ENCODE measurements around the gene NETO2.
"Not testable (repeated sequence)": the region's sequence is repeated elsewhere in the genome, so short reads cannot be mapped to it uniquely, and the experiment has no call there.

NETO2 gene

DNA sequence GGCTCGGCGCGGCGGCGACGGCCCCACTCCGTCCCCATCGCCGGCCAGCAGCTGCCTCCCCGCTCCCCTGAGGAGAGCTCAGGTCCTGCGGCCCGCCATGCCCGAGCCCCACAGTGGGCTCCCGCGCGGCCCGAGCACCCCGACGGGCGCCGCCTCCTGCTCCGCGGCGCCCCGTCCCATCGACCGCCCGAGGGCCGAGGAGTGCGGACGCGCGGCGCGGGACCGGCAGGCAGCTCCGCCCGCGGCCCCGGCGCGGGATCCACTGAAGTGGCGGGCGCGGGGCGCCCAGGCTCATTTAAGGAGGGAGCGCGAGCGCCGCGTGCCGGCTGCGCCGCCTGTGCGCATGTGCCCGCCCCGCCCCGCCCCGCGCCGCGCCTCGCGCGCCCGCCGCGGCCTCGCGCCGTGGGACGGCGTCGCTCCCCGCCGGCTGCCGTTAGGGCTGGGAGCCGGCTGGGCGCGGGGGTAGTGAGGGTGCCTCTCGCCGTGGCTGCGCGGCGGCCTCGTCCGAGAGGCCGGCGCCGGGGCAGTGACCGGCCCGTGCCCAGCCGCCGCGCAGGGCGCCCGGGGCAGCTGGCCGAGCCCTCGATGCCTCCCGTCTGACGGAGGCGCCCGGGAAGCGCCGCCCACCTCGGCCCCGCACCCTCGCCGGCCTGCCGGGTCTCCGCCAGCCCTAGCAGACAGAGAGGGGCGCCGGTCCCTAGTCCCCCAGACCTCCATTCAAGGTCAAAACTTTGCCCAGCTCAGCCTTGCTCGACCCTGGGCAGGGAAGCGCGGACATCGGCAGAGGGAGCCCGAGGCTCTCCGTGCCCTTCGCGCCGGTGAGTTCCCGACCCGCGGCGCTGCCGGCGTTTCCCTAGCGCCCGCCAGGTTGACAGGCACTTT lies at the start of gene NETO2:
Gene NETO2 (minus strand): TSS at position 269 of the 882 bp plus-strand sequence. CDS start 333 bp downstream, outside the sequence.
- DNase-seq (ENCODE audit: low read depth in 2 of 2), result peak; percentile 50 to 69

- DNase-seq (ENCODE audit: low read depth in 2 of 2), result no peak
Measured at GRCh38 chr16:47182318-47182717, 38.6 kb upstream of the NETO2 start.

DNA sequence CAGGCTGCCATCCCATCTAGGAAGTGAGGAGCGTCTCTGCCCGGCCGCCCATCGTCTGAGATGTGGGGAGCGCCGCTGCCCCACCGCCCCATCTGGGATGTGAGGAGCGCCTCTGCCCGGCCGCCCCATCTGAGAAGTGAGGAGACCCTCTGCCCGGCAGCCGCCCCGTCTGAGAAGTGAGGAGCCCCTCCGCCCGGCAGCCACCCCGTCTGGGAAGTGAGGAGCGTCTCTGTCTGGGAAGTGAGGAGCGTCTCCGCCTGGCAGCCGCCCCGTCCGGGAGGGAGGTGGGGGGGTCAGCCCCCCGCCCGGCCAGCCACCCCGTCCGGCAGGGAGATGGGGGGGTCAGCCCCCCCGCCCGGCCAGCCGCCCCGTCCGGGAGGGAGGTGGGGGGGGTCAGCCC lies 37.3 kb upstream of the NETO2 start:
- not testable (repeated sequence) for DNase-seq (ENCODE audit: low read depth in 2 of 2)

- DNase-seq (ENCODE audit: low read depth in 2 of 2), result no peak
Measured at GRCh38 chr16:47180073-47180472, 36.3 kb upstream of the NETO2 start.

- no peak for DNase-seq (ENCODE audit: low read depth in 2 of 2)
Measured at GRCh38 chr16:47175152-47175551, 31.4 kb upstream of the NETO2 start.

- DNase-seq (ENCODE audit: low read depth in 2 of 2), result no peak
Measured at GRCh38 chr16:47162670-47163420, 19.1 kb upstream of the NETO2 start.

- no peak for DNase-seq (ENCODE audit: low read depth in 2 of 2)
Measured at GRCh38 chr16:47161464-47161863, 17.7 kb upstream of the NETO2 start.

DNA sequence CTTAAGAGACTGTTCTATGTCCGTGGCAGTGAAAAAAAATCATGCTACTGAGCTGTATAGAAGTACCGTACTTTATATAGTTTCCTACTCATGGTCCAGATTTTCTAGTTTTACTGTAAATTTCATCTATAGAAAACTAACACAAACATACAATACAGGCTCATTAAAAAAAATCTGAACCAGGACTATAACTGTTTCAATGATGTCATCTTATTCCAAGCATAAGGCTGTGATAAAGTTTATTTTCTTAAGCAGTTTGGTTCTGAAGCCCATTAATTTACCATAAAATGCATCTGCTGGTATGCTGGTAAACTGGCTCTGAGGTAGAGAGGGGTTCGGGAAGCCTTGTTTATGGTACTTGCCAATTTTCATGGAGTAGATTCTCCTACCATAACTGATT lies 16.7 kb upstream of the NETO2 start:
- DNase-seq (ENCODE audit: low read depth in 2 of 2), result no peak

DNA sequence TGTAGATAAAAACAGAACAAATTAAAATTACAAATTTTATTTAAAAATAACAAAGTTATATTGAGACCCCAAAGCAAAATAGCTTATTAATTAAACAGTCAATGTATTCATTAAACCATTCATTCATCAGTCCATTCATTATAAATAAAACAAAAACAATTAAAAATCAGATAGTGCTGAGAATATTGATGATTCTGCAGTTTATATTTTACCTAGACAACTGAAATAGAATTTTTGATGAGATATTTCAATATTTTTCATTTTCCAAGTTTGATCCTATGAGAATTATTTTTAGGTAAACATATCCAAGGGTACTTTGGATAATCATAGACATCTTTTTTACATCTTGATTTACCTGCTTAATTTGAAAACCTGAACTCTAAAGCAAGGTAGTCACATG lies 15.2 kb upstream of the NETO2 start:
- DNase-seq (ENCODE audit: low read depth in 2 of 2), result no peak

DNA sequence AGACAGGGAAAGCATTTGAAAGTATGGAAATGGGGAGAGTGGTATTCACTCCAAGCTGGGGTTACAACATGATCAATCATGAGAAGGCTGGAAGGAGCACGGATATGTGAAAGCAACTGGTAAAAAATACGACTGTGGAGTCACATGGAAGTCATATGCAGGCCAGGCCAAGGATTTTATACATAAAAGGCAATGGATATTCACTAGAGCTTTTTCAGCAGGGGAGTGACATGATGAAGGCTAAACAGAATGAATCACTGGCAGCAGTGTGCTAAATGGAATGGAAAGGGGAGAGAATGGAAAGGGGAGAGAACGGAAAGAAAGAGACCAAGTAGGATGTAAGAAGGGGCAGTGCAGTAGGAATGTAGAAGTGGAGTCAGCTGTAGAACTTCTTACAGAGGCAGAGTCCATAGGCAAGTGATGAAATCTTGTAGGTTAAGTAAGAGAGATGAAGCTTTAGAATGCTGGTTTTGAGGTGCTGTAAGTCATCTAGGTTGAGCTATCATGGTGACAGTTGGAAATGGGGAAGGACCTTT lies 13.0 kb upstream of the NETO2 start:
- no peak for DNase-seq (ENCODE audit: low read depth in 2 of 2)

DNA sequence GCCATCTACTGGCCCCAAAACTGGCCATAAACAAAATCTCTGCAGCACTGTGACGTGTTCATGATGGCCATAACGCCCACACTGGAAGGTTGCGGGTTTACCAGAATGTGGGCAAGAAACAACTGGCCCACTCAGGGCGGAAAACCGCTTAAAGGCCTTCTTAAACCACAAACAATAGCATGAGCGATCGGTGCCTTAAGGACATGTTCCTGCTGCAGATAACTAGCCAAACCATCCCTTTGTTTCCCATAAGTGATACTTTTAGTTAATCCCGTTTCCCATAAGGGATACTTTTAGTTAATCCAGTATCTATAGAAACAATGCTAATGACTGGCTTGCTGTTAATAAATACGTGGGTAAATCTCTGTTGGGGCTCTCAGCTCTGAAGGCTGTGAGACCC lies 8.8 kb upstream of the NETO2 start:
- not testable (repeated sequence) for DNase-seq (ENCODE audit: low read depth in 2 of 2)

DNA sequence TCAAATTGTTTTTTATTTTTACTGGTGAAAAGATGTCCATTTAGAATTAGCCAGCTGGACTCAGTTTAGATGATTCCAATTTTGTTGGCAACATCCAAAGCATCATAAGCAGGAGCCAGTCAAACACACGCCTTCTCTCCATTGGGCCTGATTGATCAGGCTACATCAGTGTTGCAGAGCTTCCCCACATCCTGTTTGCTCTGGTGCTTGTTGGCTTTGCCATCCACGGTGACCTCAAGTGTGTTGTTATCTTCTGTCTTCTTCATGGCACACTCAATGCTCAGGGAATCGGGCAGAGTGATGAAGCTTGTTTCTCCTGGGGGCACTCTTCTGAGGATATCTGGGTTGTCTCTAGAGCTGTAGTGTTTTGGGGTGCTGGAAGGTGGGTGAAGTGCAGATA lies 6.3 kb upstream of the NETO2 start:
- no peak for DNase-seq (ENCODE audit: low read depth in 2 of 2)

DNA sequence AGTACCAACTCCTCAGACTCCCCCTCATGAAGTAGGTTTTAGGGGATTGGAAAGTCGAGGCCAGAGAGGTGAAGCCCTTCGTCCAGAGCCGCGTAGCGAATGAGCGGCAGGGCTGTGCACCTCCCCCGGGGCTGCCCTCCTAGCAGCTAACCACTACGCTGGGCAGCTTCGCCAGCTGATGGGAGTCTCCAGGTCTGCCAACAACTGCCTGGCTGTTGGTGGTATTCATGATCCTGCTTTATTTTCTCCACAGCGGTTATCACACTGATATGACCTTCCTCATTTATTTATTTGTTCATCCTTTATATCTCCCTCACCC lies 773 bp upstream of the NETO2 start:
- DNase-seq (ENCODE audit: low read depth in 2 of 2), result no peak

- DNase-seq (ENCODE audit: low read depth in 2 of 2), result peak; percentile 41 to 68
Measured at GRCh38 chr16:47142821-47143676, 696 bp downstream of the NETO2 start.

DNA sequence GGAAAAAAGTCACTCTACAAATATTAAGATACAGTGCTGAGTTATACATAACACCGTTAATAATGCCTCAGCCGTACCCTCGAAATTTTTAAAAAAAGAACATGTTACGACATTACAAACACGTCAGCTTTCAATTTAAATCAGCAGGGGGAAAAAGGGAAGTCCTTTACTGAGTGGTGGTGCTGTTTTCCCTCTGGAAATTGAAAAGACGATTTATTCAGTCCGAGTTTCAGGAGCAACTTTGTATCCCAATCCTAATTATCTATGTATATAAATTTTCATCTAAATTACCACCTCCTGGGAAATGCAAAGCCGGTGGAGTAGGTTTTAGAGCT lies 1.3 kb downstream of the NETO2 start:
- DNase-seq (ENCODE audit: low read depth in 2 of 2), result no peak

- peak; percentile 61 to 63 for DNase-seq (ENCODE audit: low read depth in 2 of 2)
Measured at GRCh38 chr16:47141773-47142485, 1.8 kb downstream of the NETO2 start.

GRCh38 chr16:47140686-47141085 lies 3.1 kb downstream of the NETO2 start:
- no peak for DNase-seq (ENCODE audit: low read depth in 2 of 2)

DNA sequence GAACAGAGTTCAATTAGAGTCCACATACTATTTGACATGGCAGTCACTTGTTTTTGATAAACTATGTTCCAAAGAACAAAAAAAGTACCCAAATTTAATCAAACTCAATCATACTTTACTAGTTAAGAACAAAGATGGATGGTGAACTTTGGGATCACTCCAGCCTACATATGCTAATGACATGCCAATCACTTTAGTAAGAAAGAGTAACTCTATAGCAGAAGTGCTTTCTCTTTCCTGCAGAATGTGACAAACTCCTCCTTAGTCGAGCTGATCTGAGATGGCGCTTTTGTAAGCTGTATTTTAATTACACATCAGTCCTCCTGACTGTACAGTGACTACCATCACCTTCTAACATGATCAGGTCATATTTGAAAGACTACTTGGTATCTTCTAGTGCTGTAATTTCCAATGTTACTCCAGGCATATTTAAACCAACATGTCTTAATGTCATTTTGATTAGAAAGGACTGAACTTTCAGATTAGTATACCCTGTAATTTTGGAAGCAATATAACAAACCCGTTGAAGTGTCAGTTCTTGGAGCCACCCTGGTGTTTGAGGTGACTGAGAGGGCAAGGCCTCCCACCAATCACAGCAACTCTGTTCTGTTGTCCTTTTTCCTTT lies 4.1 kb downstream of the NETO2 start:
- DNase-seq (ENCODE audit: low read depth in 2 of 2), result no peak

DNA sequence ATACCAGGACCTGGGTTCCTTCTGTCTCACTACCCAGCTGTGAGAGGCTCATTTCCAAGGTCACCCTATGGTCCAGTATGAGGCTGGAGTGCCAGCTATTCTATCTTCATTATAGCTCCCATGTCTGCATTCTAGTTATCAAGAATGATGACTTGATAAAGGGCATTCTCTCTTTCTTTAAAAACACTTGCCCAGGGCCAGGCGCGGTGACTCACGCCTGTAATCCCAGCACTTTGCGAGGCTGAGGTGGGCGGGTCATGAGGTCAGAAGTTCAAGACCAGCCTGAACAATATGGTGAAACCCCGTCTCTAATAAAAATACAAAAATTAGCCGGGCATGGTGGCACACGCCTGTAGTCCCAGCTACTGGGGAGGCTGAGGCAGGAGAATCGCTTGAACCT lies 5.8 kb downstream of the NETO2 start:
- not testable (repeated sequence) for DNase-seq (ENCODE audit: low read depth in 2 of 2)

GRCh38 chr16:47136099-47136842 lies 7.5 kb downstream of the NETO2 start:
- no peak for DNase-seq (ENCODE audit: low read depth in 2 of 2)

Data from stimulated activated CD4-positive, alpha-beta T cell treated with anti-CD3 and anti-CD28 coated beads, Interleukin-1b, Interleukin-23, amount 100 ng/mL, for 4 hours (primary cell).